Suppressor macrophage treated with lipopolysaccharide for 1 hour (primary cell): ENCODE measurements around the gene MARCHF10.
"Not testable (repeated sequence)": the region's sequence is repeated elsewhere in the genome, so short reads cannot be mapped to it uniquely, and the experiment has no call there.

ENCODE experiments used
- DNase-seq, 3 donors: peaks; one replicate each; pipeline ENCODE4 v3.0.0-alpha.2; 2020 to 2022

The MARCHF10 gene

DNA sequence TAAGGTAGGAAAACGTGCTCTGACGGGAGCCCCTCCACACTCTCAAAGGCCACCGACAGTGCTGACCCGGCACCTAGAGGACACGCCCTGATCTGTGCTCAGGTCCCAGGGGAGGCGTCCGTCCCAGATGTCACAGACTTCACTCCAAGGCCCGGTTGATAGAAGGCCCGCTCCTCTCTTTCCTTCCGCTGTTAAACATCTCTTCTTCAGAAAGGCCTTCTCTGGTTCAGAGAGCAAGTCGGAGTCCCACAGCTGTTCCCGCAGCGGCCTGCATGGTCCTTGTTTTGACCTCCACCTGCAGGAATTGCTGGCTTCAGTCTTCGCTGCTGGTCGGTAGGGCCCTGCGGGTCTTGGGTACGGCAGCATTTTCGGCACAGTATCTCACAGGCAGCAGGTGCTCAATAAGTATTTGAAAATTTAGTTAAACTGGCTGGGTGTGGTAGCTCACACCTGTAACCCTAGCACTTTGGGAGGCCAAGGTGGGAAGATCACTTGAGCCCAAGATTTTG lies 92.2 kb downstream of the MARCHF10 start:
- no peak for DNase-seq

DNA sequence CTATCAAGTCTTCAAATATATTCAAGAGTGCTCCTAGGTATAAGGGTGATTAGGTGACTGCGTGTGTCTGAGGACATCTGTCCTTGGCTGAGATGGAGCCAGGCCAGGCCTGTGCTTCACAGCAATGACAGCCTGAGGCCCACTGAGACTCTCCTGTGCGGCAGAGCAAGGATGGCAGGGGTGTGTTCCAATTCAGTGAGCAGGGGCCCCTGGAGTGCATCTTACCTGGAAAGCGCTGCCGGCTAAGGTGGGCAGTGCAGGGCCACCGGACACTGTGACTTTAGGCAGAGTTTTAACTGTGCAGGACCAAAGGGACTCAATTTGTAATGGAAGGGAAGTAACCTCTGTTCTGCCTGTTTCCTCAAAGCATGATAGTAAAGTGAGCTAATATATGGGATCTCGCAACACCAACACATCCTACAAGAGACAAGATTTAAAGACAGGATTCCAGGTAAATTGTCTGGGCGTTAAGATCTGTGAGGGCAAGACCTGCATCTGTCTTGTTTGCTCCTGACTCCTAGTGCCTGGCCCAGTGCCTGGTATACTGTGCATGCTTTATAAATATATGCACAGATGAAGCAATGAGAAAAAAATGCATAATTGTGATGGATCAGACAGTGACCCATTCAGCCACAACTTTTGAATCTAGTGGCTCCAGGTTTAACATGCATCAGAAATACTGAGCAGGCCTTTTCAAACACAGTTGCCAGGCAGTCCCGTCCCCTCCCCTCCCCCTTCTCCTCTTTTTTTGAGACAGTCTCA lies 93.9 kb downstream of the MARCHF10 start:
- DNase-seq, result no peak

DNA sequence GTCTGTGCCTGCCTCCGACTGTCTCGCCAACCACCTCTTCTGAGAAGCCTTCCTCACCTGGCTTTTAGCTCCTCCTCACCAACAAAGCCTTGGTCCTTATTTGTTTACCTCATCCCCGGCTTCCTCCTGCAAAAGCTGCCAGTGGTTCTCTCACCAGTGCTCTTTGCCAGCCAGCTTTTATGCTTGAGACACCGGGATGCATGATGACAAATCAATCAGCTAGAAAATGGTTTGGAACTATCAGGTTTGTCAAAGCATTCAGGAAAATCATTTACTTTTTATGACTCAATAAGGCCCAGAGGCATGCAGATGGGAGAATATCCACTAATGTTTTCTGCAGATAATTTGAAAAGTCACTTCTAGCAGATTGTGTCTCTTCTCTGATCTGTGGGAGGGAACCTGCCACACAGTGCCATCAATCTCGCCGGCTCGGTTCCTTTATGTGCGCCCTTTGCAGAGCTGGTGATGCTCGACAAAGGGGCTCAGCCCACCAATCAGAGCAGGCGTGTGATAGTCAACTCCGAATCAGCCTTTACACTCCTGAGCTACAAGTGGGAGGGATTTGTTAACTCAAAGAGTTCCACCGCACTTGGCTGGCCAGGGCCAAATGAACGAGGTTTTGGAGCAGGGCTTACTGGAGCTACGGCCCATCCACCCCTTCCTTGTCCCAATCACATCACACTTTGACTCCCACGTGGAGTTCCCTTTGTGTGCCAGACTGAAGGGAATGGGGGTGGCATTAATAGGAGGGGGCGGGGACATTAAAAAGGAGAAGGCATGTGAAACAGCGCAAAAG lies 94.8 kb downstream of the MARCHF10 start:
- DNase-seq, result no peak

DNA sequence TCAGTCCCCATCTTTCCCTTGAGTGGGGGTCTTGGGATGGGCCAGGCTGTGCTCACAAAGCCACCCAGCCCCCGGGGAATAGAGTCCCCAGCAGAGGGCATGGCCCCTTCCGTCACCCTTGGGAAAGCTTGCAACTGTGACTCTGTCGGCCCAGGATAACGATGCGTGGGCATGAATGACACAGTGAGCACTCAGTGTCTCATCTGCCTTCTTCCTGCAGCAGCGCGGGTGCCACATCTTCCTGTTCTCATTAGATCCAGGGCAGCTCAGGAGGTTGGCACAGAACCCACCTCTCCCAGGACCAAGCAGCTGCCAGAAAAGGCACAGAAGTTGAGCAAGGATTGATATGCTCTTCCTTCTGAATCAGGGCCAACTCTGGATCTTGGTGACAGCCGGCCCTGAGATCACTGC lies 95.9 kb downstream of the MARCHF10 start:
- no peak for DNase-seq

DNA sequence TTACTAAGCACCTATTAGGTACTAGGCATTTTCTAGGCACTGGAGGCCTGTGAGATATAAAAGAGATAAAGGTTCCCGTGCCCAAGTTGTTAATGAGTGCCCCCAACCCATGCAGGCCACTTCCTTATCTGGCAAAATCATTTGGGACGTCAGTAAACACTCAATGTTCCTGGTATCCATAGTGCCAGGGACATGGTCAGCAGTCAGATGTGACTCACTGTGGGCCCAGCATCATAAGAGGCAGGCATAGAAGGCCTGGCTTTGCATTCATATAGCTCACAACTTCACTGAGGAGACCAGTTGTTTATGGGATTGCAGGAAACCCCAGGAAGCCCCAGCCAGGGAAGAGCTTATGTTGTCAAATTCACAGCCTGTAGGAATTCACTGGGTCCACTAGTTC lies 99.5 kb downstream of the MARCHF10 start:
- no peak for DNase-seq

DNA sequence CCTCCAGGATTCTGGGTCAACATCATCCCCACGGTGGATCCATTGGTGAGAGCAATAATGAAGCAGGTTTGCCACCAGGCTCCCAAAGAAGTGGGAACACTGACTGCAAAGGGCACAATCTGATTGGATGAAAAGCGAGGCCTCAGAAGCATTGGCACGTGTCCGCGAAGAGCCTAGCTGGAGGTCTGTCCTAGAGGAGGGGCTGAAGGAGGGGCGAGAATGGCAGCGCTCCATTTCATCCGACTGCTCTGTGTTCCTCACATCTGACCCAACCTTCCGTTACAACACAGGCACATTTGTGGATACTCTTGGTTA lies 100.7 kb downstream of the MARCHF10 start:
- no peak for DNase-seq

DNA sequence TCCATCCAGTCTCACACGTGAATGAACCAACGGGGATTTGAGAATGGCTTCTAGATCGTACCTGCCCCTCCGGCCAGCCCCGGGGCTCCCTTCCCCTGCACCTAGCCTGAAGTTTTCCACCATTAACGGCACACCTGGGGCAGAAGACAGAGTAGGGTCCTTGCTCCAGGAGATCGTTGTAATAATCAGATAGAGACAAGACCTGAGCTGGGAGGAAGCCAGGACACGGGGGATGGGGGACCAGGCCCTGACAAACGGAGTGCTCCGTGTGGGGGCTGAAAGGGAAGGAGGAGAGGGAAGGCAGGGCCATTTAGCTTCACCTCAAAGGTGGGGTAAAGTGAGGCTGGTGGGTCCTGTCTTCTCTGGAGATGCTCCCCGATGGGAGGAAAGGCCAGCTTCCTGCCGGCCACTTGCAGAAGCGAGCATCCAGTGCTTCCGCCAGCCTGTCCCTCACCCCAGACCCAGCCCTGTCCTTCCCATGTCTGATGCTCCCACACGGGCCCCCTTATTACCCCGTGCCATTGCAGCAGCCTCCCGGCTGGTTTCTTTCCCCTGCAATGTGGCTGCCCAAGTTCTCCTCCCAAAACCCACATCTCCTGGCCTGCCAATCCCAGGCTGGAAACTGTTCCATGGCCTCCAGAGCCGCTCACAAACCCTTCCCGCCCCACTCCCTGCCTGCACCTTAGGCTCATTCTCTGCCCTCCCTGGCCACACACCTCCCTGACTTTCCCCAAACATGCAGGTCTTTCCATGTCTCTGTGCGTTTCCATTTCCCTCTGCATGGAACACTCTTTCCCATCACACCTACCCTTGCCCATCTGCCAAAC lies 101.3 kb downstream of the MARCHF10 start:
- no peak for DNase-seq

DNA sequence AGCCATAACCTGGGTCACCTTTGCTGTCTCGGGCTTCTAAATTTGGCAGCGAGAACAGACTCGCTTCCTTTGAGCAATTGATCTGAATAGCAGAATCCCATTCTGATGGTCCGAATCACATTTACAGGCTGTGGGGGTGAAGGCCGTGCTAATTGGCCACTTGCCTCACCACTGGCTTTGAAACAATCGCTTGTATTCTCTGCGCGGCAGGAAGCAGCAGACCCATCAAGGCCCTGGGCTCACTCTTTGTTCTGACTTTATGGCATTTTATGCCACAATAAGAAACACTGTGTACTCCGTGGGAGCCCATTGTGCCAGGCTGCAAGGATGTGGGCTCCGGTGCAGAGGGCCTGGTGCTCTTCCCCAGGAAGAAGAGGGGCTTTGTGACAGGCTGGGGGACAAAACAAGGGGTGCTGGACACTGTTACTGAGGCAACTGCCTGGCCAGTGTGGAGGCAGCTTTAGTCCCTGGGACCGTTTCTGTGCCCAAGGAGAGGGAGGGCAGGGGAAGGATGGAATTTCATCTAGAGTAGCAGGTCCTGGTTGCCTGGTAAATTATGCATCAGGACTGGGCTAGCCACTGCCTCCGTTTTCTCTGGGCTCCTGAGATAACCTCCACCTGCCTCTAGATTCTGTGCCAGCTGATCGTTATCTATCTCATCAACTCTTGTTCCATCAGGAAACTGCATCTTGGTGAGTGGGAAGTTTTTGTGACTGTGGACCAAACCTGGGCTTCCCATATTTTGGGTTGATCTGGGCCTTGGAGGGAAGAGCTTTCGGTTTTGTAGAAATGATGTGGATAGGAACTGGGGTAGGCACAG lies 102.1 kb downstream of the MARCHF10 start:
- no peak for DNase-seq

DNA sequence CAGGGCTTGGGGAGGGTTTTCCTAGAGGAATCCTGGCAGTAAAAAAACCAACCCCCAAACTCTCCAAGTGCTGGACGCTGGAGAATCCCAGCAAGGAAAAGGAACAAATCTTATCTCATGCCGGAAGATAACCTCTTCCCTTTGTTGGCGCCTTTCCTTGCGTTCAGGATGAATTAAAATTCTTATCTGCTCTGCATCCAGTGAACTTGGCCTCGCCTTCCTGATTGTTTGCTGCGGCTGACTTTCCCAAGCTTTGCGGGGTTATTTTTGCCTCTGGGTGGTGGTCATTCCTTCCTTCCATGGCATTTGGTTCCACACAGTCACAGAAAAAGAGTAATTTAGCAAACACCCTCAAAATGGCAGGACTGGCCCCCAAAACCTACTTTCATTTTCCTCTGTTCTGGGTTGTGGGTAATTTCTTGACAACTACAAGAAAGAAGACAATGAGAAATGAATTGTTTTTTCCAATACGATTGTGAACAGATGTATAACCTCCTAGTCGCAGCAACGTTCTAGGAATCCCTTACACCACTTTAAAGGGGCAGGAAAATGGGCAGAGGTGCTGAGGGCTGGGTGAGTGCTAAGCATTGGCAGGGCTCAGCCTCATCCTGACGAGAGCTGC lies 102.8 kb downstream of the MARCHF10 start:
- no peak for DNase-seq

DNA sequence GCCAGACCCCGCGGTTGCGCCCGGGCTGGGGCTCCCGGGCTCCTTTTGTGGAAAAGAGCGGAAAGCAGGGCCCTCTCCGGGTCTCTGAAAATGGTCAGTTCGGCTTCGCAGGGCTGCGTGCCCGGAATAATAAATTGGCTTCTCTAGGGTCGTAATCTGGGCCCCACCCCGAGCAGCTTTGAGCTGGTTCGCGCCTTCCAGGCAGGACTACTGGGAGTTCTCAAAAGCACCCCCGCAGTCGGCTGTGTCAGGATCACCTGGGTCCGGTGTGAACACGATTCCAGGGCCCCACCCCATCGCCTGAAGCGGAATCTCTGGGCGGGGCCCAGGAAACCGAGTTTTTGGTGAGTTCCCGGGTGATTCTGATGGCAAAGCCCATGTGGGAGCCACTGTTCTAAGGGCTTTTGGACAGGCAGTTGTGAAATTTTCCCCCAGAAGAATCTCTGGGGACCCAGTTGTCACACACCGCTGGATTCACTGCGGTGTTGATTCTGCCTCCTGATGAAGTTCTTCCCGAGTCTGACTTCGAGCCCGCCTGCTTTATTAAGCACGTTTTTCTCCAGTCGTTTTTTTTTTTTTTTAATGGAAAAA lies 103.6 kb downstream of the MARCHF10 start:
- DNase-seq, result peak in 2 of 3 donors; percentile 41 to 56

DNA sequence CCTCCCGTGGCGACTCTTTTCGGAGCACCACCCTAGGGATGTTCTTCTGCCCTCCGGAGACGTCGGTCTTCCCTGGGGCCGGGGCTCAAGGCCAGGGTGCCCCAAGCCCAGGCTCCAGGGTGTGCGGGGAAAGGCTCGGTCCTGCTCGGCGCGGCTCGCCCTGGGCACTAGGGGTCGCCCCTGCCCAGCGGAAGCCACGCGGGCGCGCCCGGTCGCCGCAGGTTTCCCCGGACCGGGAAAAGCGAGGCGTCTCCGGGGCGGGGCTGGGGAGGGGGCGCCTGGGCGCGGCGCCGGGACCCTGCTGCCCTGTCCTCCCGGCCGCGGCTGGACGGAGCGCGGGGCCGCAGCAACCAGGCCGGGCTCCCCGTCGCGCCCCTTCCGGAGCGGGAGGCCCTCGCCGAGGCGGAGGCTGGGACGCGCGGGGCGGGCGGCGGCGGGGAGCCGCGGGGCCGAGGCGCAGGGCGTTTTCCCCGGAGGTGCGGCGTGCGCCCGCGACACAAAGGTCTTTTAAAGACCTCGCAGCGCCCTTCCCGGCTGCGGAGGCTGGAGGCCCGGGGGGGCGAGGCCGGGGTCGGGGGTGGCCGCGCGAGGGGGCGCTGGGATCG lies 104.2 kb downstream of the MARCHF10 start:
- peak; percentile 77 to 93 (median 87) for DNase-seq

DNA sequence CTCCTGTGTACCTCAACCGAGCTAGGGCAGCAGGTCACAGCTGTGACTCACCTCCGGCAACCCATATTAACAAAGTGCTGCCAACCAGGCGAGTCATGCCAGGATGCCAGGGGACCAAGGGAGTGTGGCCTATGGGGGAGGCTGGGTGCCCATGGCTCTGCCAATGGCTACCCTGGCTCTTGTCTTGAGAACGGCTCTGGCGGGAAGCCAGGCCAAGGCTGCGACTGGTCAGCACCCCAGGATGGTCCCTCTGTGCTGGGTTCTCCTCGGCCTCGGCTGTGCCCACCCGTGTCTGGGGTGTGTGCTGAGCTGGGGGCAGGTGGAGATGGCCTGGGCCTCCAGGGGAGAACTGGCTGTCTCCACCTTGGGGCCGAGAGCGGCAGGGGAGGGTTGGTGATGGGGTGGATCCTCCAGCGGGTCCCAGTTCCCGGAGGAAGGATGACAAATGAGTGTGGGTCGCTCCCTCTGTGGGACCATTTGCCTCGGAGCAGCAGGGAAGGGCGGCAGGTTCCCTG lies 104.8 kb downstream of the MARCHF10 start:
- no peak for DNase-seq

DNA sequence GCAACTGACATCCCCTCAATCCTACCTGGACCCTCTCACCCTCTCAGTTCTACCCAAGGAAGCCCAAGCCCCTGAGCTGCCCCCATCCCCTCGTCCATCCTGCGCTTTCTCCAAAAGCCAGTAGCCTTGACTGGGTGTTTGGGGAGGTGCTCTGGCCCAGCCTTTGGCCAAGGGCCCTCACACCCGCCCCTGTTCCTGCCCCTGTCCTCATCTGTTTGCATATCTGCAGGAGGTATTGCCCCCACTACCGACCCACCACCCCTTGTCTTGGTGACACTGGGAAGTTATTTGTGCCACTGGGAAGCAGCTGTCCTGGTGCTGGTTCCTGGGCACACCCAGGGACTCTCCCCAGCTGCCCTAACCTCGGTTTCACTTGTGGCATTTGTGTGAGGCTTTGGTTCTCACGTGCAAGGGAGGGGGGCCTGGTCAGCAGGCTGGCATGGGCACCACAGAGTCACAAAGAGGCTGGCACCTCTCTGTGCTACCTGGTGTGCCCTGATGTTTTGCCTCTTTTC lies 105.3 kb downstream of the MARCHF10 start:
- DNase-seq, result no peak

DNA sequence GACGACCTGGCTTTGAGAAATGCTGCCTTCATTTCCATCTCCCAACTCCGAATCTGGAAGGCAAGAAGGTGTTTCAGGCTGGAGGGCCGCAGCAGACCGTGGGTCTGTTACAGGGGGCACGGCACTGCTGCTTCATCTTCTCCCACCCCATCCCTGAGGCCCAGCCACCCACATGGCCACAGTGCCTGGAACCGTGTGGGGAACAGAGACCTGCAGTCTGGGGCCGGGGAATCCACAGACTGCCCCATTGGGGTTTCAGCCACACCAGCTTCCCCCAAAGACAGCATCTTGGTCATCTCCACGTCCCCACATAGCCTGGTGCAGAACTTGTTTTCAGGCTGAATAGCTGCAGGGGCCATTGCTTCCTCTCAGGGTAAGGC lies 106.4 kb downstream of the MARCHF10 start:
- no peak for DNase-seq

DNA sequence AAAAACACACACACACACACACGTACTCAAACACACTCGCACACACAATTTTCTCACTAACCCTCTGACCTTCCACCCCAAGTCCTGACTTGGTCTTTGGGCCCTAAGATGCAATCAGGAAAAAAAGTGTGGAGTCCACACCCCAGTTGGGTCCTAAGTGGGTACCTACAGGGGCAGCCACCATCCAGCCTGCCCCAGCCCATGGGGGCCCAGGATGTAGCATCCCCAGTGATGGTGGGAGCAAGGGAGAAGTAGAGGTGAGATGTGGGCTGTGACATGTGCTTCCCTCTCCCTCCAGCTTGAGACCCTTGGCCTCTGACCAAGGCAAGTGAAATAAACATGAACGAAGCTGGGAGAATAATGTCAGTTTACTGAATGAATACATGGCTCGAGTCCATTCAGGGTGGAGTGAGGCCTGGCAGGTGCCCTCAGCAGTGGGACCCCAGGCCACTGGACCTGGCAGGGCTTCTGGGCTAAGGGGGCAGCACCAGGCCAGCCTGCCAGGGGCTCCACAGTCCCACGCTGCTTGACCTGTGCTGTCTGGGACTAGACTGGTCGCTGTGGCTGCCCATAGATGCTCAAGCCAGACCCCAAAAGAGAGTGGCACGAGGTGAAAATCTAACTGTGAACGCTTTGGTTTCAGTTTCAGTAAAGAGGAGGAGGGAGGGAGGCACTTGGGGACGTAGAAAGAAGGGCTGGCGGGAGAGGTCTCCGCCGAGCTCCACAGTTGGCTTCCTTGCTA lies 107.0 kb downstream of the MARCHF10 start:
- no peak for DNase-seq

DNA sequence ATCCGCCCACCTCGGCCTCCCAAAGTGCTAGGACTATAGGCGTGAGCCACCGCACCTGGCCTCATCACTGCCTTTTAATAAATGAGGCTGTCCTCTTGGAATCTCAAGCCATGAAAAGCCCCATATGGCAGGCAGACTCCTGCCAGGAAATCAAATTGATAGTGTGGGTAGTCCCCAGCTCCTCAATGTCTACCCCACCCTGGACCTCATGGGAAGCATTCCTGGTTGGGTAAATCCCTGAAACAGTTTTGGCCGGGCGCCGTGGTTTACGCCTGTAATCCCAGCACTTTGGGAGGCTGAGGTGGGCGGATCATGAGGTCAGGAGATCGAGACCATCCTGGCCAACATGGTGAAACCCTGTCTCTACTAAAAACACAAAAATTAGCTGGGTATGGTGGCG lies 109.7 kb downstream of the MARCHF10 start:
- not testable (repeated sequence) for DNase-seq

DNA sequence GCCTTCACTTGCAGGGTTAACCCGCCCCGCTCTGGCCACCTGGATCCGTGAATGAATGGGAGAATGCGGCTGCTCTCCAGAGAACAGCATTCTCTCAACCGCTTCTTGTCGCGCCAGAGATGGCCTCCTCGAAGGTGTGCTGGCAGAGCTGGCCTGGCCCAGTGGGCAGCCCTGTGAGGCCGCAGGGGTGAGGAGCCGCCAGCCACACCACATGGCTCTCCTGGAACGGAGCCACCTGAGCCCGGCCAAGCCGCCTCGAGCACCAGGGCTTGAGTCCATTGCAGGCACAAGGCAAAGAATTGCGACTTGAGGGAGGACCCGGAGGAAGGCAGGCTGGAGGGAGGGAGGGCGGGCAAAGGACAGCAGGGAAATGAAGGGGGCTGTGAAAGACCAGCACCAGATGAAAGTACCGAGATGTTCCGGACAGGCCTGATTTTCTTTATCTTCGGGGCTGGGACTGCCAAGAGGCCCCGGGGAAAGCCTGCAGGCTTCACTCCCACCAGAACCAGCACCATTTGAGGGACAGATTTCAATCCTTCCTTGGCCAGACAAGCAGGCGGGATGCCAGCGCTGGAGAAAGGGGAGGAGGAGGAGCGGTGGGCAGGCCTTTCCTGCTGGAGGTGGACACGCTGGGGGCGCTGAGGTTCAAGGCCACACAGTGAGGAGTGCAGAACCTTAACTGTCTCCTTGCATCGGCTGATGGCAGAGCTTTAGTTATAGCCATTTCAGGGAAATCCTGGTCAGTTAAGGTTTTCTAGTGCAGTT lies 111.2 kb downstream of the MARCHF10 start:
- no peak for DNase-seq

DNA sequence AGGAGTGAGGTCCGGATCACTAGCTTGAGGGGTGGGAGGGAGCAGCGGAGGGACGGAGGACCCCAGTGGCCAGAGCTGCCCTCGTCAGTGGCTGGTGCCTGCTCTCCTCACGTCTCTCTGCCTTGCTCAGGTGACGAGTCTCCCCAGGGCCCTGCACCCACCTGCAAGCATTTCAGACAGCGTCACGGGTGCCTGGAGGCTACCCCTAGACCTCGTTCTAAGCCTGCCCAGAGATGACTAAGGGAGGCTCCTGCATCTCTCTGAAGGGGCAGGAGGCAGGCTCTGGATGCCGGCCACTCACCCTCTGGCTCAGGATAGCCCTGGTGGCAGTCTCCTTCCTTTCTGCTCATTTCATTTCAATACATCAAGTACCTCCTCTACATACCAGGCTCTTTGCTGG lies 111.9 kb downstream of the MARCHF10 start:
- DNase-seq, result no peak

DNA sequence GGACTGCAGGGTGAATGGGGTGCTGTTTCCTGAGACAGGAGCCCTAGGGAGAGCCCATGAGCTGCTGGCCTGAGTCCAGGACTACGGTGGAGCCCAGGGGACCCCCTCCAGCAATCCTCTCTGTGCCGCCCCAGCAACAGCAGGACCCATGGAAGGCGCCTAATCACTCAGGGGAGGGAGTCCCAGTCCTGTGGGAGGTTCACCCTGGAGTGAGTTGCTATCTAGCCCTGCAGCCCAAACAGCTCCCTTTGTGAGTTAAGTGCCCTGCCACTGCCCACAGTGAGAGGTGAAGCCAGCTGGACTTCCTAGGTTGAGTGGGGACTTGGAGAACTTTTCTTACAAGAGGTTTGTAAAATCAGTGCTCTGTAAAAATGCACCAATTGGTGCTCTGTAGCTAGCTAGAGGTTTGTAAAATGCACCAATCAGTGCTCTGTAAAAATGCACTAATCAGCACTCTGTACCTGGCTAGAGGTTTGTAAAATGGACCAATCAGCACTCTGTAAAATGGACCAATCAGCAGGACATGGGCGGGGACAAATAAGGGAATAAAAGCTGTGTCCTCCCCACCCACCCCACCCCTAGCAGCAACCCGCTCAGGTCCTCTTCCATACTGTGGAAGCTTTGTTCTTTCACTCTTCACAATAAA lies 112.9 kb downstream of the MARCHF10 start:
- not testable (repeated sequence) for DNase-seq
